ENCODE measurements around the gene MPPE1.

MPPE1 gene

GRCh38 chr18:11906926-11907874 is 917 bp downstream of the MPPE1 start:
- H3K4me2 ChIP-seq (ENCODE audit: low read length): peak overlapping the region; percentile 97
- H3K4me1 ChIP-seq (ENCODE audit: low read length): peaks cover 25% of the 10 kb centered on the region
- H3K36me3 ChIP-seq (replicated peaks; ENCODE audit: low read depth, low read length): peaks cover 12% of the 10 kb centered on the region
- peak overlapping the region; percentile 67 for H3K27ac ChIP-seq (ENCODE audit: low read length)
- no peak overlapping the region for H2AFZ ChIP-seq (ENCODE audit: low read depth, low read length)
- no peaks in the 10 kb centered on the region for H4K20me1 ChIP-seq (ENCODE audit: insufficient read depth, low read length)
- peak overlapping the region; percentile 80 for H3K4me3 ChIP-seq (ENCODE audit: low read length)
- H3K79me2 ChIP-seq (ENCODE audit: low read length): peaks cover 19% of the 10 kb centered on the region
- H3K9me3 ChIP-seq (ENCODE audit: insufficient read depth, low read length): no peaks in the 10 kb centered on the region
- H3K27me3 ChIP-seq (ENCODE audit: low read depth, low read length): no peaks in the 10 kb centered on the region
- TF ChIP-seq EZH2phosphoT487 (IDR thresholded peaks at IDR 0.05; ENCODE audit: low read depth): no peak
- TF ChIP-seq, protein P1, sequence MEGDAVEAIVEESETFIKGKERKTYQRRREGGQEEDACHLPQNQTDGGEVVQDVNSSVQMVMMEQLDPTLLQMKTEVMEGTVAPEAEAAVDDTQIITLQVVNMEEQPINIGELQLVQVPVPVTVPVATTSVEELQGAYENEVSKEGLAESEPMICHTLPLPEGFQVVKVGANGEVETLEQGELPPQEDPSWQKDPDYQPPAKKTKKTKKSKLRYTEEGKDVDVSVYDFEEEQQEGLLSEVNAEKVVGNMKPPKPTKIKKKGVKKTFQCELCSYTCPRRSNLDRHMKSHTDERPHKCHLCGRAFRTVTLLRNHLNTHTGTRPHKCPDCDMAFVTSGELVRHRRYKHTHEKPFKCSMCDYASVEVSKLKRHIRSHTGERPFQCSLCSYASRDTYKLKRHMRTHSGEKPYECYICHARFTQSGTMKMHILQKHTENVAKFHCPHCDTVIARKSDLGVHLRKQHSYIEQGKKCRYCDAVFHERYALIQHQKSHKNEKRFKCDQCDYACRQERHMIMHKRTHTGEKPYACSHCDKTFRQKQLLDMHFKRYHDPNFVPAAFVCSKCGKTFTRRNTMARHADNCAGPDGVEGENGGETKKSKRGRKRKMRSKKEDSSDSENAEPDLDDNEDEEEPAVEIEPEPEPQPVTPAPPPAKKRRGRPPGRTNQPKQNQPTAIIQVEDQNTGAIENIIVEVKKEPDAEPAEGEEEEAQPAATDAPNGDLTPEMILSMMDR (IDR thresholded peaks at IDR 0.05; ENCODE audit: low read depth, low read length): no peak
- H3K9ac ChIP-seq (ENCODE audit: low read length): peak overlapping the region; percentile 84

GRCh38 chr18:11906176-11906575 is 1.9 kb downstream of the MPPE1 start:
- Histone ChIP-seq H3K4me2 (ENCODE audit: low read length) (peak overlapping the region; percentile 39), H3K4me3 (ENCODE audit: low read length) (peak overlapping the region; percentile 13; the same call in 1 of the 2 replicates), H2AFZ (ENCODE audit: low read depth, low read length) (no peak overlapping the region), H3K4me1 (ENCODE audit: low read length) (peaks cover 25% of the 10 kb centered on the region), H3K36me3 (replicated peaks; ENCODE audit: low read depth, low read length) (peaks cover 17% of the 10 kb centered on the region), H3K27me3 (ENCODE audit: low read depth, low read length) (no peaks in the 10 kb centered on the region), H3K27ac (ENCODE audit: low read length) (peak overlapping the region; percentile 67), H3K9me3 (ENCODE audit: insufficient read depth, low read length) (no peaks in the 10 kb centered on the region), H3K79me2 (ENCODE audit: low read length) (peaks cover 19% of the 10 kb centered on the region), H4K20me1 (ENCODE audit: insufficient read depth, low read length) (no peaks in the 10 kb centered on the region), H3K9ac (ENCODE audit: low read length) (peak overlapping the region; percentile 22; the same call in 1 of the 2 replicates)
- TF ChIP-seq EZH2phosphoT487 (IDR thresholded peaks at IDR 0.05; ENCODE audit: low read depth): no peak
- TF ChIP-seq, protein P1 (IDR thresholded peaks at IDR 0.05; ENCODE audit: low read depth, low read length): no peak

- Histone ChIP-seq H3K9ac (ENCODE audit: low read length) (peak overlapping the region; percentile 22; the same call in 1 of the 2 replicates), H3K36me3 (replicated peaks; ENCODE audit: low read depth, low read length) (peaks cover 17% of the 10 kb centered on the region), H4K20me1 (ENCODE audit: insufficient read depth, low read length) (no peaks in the 10 kb centered on the region), H3K4me1 (ENCODE audit: low read length) (peaks cover 25% of the 10 kb centered on the region), H3K4me3 (ENCODE audit: low read length) (peak overlapping the region; percentile 13; the same call in 1 of the 2 replicates), H3K27me3 (ENCODE audit: low read depth, low read length) (no peaks in the 10 kb centered on the region), H3K79me2 (ENCODE audit: low read length) (peaks cover 19% of the 10 kb centered on the region), H3K27ac (ENCODE audit: low read length) (peak overlapping the region; percentile 57), H3K9me3 (ENCODE audit: insufficient read depth, low read length) (no peaks in the 10 kb centered on the region), H2AFZ (ENCODE audit: low read depth, low read length) (no peak overlapping the region), H3K4me2 (ENCODE audit: low read length) (peak overlapping the region; percentile 39)
- TF ChIP-seq EZH2phosphoT487 (IDR thresholded peaks at IDR 0.05; ENCODE audit: low read depth): no peak
- TF ChIP-seq, protein P1 (IDR thresholded peaks at IDR 0.05; ENCODE audit: low read depth, low read length): no peak
Measured at GRCh38 chr18:11905613-11906012, 2.5 kb downstream of the MPPE1 start.

GRCh38 chr18:11902522-11903292 is 5.4 kb downstream of the MPPE1 start:
- Histone ChIP-seq H3K36me3 (replicated peaks; ENCODE audit: low read depth, low read length) (peaks cover 21% of the 10 kb centered on the region), H3K4me2 (ENCODE audit: low read length) (no peak overlapping the region), H3K4me3 (ENCODE audit: low read length) (no peak overlapping the region), H2AFZ (ENCODE audit: low read depth, low read length) (no peak overlapping the region), H4K20me1 (ENCODE audit: insufficient read depth, low read length) (no peaks in the 10 kb centered on the region), H3K27ac (ENCODE audit: low read length) (no peak overlapping the region), H3K79me2 (ENCODE audit: low read length) (peaks cover 15% of the 10 kb centered on the region), H3K27me3 (ENCODE audit: low read depth, low read length) (no peaks in the 10 kb centered on the region), H3K4me1 (ENCODE audit: low read length) (peaks cover 17% of the 10 kb centered on the region), H3K9me3 (ENCODE audit: insufficient read depth, low read length) (no peaks in the 10 kb centered on the region), H3K9ac (ENCODE audit: low read length) (no peak overlapping the region)
- TF ChIP-seq, protein P1 (IDR thresholded peaks at IDR 0.05; ENCODE audit: low read depth, low read length): no peak
- TF ChIP-seq EZH2phosphoT487 (IDR thresholded peaks at IDR 0.05; ENCODE audit: low read depth): no peak

Measured in OCI-LY3 (cell line).